Smooth muscle cell (in vitro differentiated cells): ENCODE results near the gene LCA5. TPM values are rescaled to one million over a fixed set of nuclear protein-coding genes. Genes with fewer than 3 reads are reported as not detected.

Experiments
- DNase-seq: peaks from one replicate; lab custom pipeline; 2025; ENCODE audit not compliant: unreplicated experiment; lab: John Stamatoyannopoulos, UW
- H2AFZ ChIP-seq: fragments of 200-600 bp; sonication (generic); 2 replicates; pipeline ENCODE4 v1.6.0; 2016; ENCODE audit warnings: antibody characterized with exemption, low read depth, mild to moderate bottlenecking
- H3F3A ChIP-seq: fragments of 200-600 bp; sonication (generic); 2 replicates; pipeline ENCODE4 v1.6.0; 2017; ENCODE audit warnings: antibody characterized with exemption, low read depth
- H3K27ac ChIP-seq: fragments of 200-600 bp; sonication (generic); 2 replicates; pipeline ENCODE4 v1.5.1; 2016; ENCODE audit warnings: low read depth, mild to moderate bottlenecking
- H3K27me3 ChIP-seq: fragments of 200-600 bp; sonication (generic); 2 replicates; pipeline ENCODE4 v1.6.1; 2016; ENCODE audit warnings: low read depth, mild to moderate bottlenecking
- H3K36me3 ChIP-seq: fragments of 200-600 bp; sonication (generic); 2 replicates; pipeline ENCODE4 v1.5.1; 2016; ENCODE audit warnings: low read depth
- H3K4me1 ChIP-seq: fragments of 200-600 bp; sonication (generic); 2 replicates; pipeline ENCODE4 v1.5.1; 2016; ENCODE audit warnings: low read depth
- H3K4me2 ChIP-seq: fragments of 200-600 bp; sonication (generic); 2 replicates; pipeline ENCODE4 v1.6.0; 2016; ENCODE audit warnings: mild to moderate bottlenecking
- H3K4me3 ChIP-seq: fragments of 200-600 bp; sonication (generic); 2 replicates; pipeline ENCODE4 v1.5.1; 2016; ENCODE audit warnings: mild to moderate bottlenecking
- H3K79me2 ChIP-seq: fragments of 200-600 bp; sonication (generic); 2 replicates; pipeline ENCODE4 v1.6.0; 2016; ENCODE audit warnings: low read depth, mild to moderate bottlenecking
- H3K9ac ChIP-seq: fragments of 200-600 bp; sonication (generic); 2 replicates; pipeline ENCODE4 v1.6.0; 2016; ENCODE audit warnings: low read depth
- H3K9me3 ChIP-seq: fragments of 200-600 bp; sonication (generic); replicated peaks from 2 replicates; pipeline ENCODE4 v1.5.1; 2016; ENCODE audit warnings: low read depth
- H4K20me1 ChIP-seq: fragments of 200-600 bp; sonication (generic); 2 replicates; pipeline ENCODE4 v1.6.0; 2016; ENCODE audit warnings: low read depth
- CTCF ChIP-seq: fragments of 200-600 bp; sonication (generic); IDR thresholded peaks from 2 replicates; pipeline ENCODE4 v1.5.1; 2017; ENCODE audit warnings: borderline replicate concordance, mild to moderate bottlenecking, antibody characterized with exemption; ENCODE audit not compliant: insufficient read depth, poor library complexity, severe bottlenecking
- WGBS: methylation state at CpG from one replicate; pipeline ENCODE4 v1.1.7; 2016; ENCODE audit warnings: low lambda C conversion rate; 5-methylcytosine and 5-hydroxymethylcytosine counted together
- polyA plus RNA-seq: library from polyadenylated mRNA; unstranded; fragments of >200 nt; fragmentation: Nextera tagmentation; extraction: Ambion mirVana; gene quantifications from 2 replicates; pipeline ENCODE4 v1.2.1, GENCODE V29; 2016
- total RNA-seq: library from RNA; depleted of rRNA; stranded (reverse); fragments of >200 nt; gene quantifications from 2 replicates; pipeline ENCODE4 v1.2.3, GENCODE V29; 2014

LCA5 gene
- total and polyA plus RNA-seq, 2 experiments from 2014 or later = 3.0 to 8.9 TPM

GRCh38 chr6:79518842-79519241 lies 18.4 kb downstream of the LCA5 start:
- no peak overlapping the region for H3K9ac ChIP-seq
- no peak for DNase-seq
- H3K36me3 ChIP-seq = no peaks in the 10 kb centered on the region
- no peaks in the 10 kb centered on the region for H3K9me3 ChIP-seq
- no peaks in the 10 kb centered on the region for H3F3A ChIP-seq
- H3K4me3 ChIP-seq = no peak overlapping the region
- H3K27me3 ChIP-seq = no peaks in the 10 kb centered on the region
- TF ChIP-seq CTCF = no peak
- H3K79me2 ChIP-seq = peaks cover 20% of the 10 kb centered on the region
- H3K27ac ChIP-seq = no peak overlapping the region
- H4K20me1 ChIP-seq = no peaks in the 10 kb centered on the region
- H2AFZ ChIP-seq = no peak overlapping the region
- H3K4me1 ChIP-seq = no peaks in the 10 kb centered on the region
- no peak overlapping the region for H3K4me2 ChIP-seq

GRCh38 chr6:79515436-79515835 lies 21.8 kb downstream of the LCA5 start:
- H3K9me3 ChIP-seq = no peaks in the 10 kb centered on the region
- H3K4me2 ChIP-seq = no peak overlapping the region
- H3K36me3 ChIP-seq = no peaks in the 10 kb centered on the region
- no peaks in the 10 kb centered on the region for H3K27me3 ChIP-seq
- no peak overlapping the region for H2AFZ ChIP-seq
- H3K79me2 ChIP-seq = peaks cover 6% of the 10 kb centered on the region
- no peak overlapping the region for H3K4me3 ChIP-seq
- DNase-seq = no peak
- H3K9ac ChIP-seq = no peak overlapping the region
- no peaks in the 10 kb centered on the region for H4K20me1 ChIP-seq
- H3K4me1 ChIP-seq = no peaks in the 10 kb centered on the region
- H3F3A ChIP-seq = no peaks in the 10 kb centered on the region
- TF ChIP-seq CTCF = no peak
- H3K27ac ChIP-seq = no peak overlapping the region
- 97% methylated on average over 1 of the region's 1 CpG for WGBS

- H3F3A ChIP-seq = no peaks in the 10 kb centered on the region
- no peaks in the 10 kb centered on the region for H3K79me2 ChIP-seq
- H3K4me1 ChIP-seq = no peaks in the 10 kb centered on the region
- H3K27me3 ChIP-seq = no peaks in the 10 kb centered on the region
- no peak for DNase-seq
- no peaks in the 10 kb centered on the region for H3K36me3 ChIP-seq
- no peaks in the 10 kb centered on the region for H4K20me1 ChIP-seq
- no peak overlapping the region for H3K27ac ChIP-seq
- peak overlapping the region; percentile 14 for H3K4me3 ChIP-seq
- no peak overlapping the region for H3K4me2 ChIP-seq
- TF ChIP-seq CTCF = no peak
- no peak overlapping the region for H3K9ac ChIP-seq
- WGBS = 94% methylated on average over 6 of the region's 6 CpGs
- H3K9me3 ChIP-seq = no peaks in the 10 kb centered on the region
- H2AFZ ChIP-seq = no peak overlapping the region
Observed at GRCh38 chr6:79513111-79513510, 24.1 kb downstream of the LCA5 start.

- no peak overlapping the region for H3K4me2 ChIP-seq
- H3K27me3 ChIP-seq = no peaks in the 10 kb centered on the region
- no peaks in the 10 kb centered on the region for H3K4me1 ChIP-seq
- no peak overlapping the region for H2AFZ ChIP-seq
- no peak for DNase-seq
- H3F3A ChIP-seq = no peaks in the 10 kb centered on the region
- no peak overlapping the region for H3K4me3 ChIP-seq
- no peaks in the 10 kb centered on the region for H3K36me3 ChIP-seq
- no peak for TF ChIP-seq CTCF
- H4K20me1 ChIP-seq = no peaks in the 10 kb centered on the region
- 98% methylated on average over 6 of the region's 6 CpGs for WGBS
- H3K9me3 ChIP-seq = no peaks in the 10 kb centered on the region
- H3K79me2 ChIP-seq = no peaks in the 10 kb centered on the region
- no peak overlapping the region for H3K27ac ChIP-seq
- H3K9ac ChIP-seq = no peak overlapping the region
Observed at GRCh38 chr6:79512014-79512413, 25.2 kb downstream of the LCA5 start.
